ENCODE results near the gene C5orf47.

C5orf47 gene

GRCh38 chr5:174044466-174045254 lies 55.7 kb downstream of the C5orf47 start:
- DNase-seq: no peak

- DNase-seq: no peak
Observed at GRCh38 chr5:174045470-174046025, 56.6 kb downstream of the C5orf47 start, which contains the start of gene NSG2. Gene NSG2 (plus strand): TSS chr5:174045706. CDS start chr5:174046756, 1,050 bp downstream.

- no peak for DNase-seq
Observed at GRCh38 chr5:174046558-174046957, 57.6 kb downstream of the C5orf47 start.

GRCh38 chr5:174047472-174048099 lies 58.6 kb downstream of the C5orf47 start:
- DNase-seq: no peak

GRCh38 chr5:174052636-174053035 lies 63.7 kb downstream of the C5orf47 start:
- no peak for DNase-seq

GRCh38 chr5:174053905-174054304 lies 64.9 kb downstream of the C5orf47 start:
- DNase-seq: no peak

All from CD4-positive, alpha-beta T cell treated with Interleukin-1 beta for 1 hour (primary cell).